Stimulated activated CD4-positive, alpha-beta T cell treated with anti-CD3 and anti-CD28 coated beads, Interleukin-1b, Interleukin-23, amount 100 ng/mL, for 24 hours (primary cell): ENCODE data around the gene WDR73.

Experiments used
- DNase-seq, 4 experiments: peaks; one replicate each; pipeline ENCODE4 v3.0.0-alpha.2; 2020; ENCODE audit warnings: low read depth in 4 of 4, low spot score in 1 of 4

WDR73 gene

GRCh38 chr15:84620626-84621025 lies 33.5 kb downstream of the WDR73 start:
- no peak for DNase-seq

- no peak for DNase-seq
Observed at GRCh38 chr15:84616235-84616634, 37.8 kb downstream of the WDR73 start.

DNA sequence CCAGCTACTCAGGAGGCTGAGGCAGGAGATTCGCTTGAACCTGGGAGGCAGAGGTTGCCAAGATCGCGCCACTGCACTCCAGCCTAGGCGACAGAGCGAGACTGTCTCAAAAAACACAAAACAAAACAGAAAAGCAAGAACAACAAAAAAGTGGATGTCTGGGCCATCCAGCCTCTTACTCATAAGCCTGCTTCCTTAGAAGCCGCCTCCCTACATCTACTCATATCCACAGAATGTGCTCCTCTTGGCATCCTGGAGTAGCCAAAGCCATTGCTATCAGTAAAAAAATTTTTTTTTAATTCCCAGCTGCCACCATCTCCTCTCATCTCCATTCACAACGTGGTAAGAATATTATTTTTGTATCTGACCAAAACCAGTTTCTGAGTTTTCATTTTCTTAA lies 42.5 kb downstream of the WDR73 start:
- DNase-seq: no peak

DNA sequence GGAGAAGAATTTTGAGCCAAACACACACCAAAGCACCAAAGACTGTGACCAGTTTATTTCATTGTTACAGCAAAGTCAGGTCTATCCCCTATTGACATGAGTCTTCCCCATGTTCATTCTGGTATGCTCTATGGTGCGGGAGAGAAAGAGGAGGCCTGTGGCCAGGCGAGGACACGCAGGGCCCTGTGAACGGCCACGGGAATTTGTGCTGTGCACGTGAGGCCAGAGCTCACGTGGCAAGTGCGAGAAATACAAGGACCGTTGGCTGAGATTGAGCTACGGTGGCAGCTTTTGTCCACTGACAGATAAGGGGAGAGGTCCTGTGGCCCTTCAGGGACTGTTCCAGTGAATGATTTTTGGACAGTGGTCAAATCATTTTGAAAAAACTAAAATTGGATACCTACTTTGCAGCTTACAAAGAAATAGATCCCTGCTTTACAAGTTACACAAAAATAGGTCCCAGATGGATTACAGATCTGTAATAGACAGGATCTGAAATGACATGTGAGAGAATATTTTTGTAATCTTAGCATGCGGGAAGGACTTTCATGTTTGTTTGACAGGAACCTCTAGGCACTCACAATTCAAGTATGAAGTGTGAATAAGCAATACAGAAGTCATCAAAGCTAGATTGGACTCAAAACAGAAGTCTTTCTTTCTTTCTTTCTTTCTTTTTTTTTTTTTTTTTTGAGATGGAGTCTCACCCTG lies 44.1 kb downstream of the WDR73 start:
- DNase-seq: no peak

GRCh38 chr15:84608707-84609284 lies 45.3 kb downstream of the WDR73 start:
- no peak for DNase-seq

GRCh38 chr15:84606653-84607120 lies 47.4 kb downstream of the WDR73 start:
- no peak for DNase-seq

DNA sequence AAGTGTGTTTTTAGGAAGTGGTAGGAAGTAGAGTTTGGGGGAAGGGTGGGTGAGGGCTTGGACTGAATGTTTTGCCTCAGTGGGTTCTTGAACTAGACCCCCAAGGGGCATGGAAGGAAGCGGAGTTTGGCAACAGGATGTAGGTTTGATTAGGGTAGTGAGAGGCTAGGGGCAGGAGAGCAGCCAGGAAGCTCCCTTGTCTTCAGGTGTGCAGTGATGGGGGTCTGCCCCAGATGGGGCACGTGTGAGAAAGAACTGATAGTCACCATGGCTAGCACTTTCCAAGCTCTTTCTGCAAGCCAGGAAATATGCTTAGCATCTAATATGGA lies 48.6 kb downstream of the WDR73 start:
- no peak for DNase-seq

- DNase-seq: peak in 2 of 4 experiments; percentile 28 to 44
Observed at GRCh38 chr15:84604826-84605553, 49.1 kb downstream of the WDR73 start.

GRCh38 chr15:84603630-84604379 lies 50.3 kb downstream of the WDR73 start:
- no peak for DNase-seq

GRCh38 chr15:84601555-84601838 lies 52.6 kb downstream of the WDR73 start:
- DNase-seq: no peak

DNA sequence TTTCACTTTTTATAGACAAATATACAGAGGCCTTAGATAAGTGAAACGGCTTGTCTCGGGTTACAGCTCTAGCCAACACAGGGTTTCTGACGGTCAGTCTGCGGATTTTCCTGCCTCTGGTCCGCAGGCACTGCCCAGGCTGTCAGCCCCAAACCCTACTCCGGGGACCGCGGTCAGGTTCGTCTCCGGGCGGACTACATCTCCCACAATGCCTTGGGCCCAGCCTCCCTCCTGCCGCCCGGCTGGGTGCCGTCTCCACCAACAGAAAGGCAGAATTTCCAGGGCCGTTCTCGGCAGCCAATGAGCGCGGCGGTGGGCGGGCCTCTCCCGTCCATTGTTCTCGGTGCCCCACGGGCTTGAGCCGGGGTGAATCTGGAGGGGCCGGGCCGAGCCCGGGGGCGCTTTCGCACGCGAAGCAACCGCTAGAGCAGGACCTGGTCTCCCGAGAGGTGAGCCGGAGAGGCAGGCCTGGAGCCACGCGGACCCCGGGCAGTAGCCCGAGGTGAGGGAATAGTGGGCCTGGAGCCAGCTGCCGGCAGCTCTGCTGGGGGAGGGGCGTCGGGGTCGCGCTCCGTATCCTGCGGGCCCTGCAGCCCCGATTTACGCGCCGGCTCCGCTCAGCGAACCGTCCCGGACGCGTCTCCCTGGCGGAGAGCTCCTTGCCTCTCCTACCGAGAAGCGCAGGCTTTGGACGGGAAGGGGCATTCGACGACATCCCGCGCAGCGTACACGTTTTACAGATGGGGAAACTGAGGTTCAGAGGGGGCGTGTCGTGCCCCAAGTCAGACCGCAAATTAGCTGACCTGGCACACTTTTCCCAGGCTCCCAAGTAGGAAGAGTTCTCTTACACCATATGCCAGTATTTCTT lies 53.2 kb downstream of the WDR73 start, which contains the start of gene ZSCAN2:
Gene ZSCAN2 (plus strand): TSS at position 323 of the 868 bp plus-strand sequence. CDS start 2,919 bp downstream, outside the sequence.
- peak; percentile 80 to 93 (median 91) for DNase-seq

GRCh38 chr15:84600331-84600686 lies 53.8 kb downstream of the WDR73 start:
- peak in 3 of 4 experiments; percentile 17 to 55 (median 41) for DNase-seq

DNA sequence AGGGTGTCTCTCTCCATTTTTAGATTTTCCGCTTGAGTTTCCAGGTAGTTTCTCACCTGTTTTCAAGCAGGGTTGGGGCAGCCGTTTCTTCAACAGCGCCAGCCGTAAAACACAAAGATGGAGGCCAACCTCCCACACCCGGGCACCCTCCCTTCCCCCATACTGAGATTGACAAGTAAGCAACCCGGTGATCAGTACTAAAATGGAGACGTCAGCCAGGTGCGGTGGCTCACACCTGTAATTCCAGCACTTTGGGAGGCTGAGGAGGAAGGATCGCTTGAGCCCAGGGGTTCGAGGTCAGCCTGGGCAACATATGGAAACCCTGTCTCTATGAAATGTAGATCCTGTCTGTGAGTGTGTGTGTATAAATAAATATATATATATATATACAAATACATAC lies 54.2 kb downstream of the WDR73 start:
- DNase-seq: no peak

GRCh38 chr15:84598993-84599392 lies 55.1 kb downstream of the WDR73 start:
- no peak for DNase-seq

DNA sequence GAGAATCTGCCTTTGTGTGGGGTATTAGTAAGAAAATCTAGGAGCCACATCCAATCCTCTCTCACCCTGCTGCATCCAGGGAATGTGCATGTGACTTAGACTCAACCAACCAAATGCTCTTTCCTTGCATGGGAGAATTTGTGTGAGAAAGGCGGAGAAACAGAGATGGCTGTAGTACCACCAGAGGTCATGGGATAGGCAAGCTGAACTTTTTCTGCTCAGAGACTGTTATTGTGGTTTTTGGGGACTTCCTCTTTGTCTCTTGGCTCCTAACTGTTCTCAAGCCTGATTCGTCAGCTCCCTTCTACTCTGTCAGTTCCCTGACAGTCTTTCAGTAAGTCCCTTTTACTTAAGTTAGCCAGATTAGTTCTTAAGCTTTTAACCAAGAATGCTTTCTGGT lies 55.8 kb downstream of the WDR73 start:
- DNase-seq: no peak

DNA sequence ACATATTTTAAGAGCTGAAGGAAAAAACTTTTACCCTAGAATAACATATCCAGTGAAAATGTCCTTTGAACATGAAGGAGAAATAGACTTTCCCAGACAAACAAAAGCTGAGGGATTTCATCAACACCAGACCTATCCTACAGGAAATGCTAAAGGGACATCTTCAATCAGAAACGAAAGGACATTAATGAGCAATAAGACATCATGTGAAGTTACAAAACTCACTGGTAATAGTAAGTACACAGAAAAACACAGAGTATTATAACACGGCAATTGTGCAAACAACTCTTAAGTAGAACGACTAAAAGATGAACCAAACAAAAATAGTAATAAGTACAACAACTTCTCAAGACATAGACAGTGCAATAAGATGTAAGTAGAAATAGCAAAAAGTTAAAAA lies 56.8 kb downstream of the WDR73 start:
- no peak for DNase-seq

- DNase-seq: no peak
Observed at GRCh38 chr15:84595660-84596059, 58.4 kb downstream of the WDR73 start.

DNA sequence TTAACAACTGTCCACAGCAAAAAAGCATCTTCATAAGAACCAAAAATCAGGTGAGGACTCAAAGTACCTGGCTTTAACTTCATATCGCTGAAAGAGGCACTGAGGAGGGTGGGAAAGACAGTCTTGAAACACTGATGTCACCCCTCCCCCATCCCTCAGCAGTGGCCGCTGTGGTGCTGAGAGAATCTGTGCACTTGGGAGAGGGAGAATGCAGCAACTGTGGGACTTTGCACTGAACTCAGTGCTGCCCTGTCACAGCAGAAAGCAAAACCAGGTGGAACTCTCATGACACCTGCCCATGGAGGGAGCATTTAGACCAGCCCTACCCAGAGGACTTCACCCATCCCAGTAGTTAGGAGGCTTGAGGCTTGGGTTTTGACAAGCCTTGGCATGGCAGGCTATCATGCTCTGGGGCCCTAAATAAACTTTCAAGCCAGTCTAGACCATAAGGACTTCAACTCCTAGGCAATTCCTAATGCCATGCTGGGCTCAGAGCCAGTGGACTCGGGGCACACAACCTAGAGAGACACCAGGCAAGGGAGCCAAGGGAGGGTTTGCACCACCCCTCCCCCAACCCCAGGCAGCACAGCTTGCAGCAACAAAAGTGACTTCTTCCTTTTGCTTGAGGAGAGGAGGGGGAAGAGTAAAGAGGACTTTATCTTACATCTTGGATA lies 59.3 kb downstream of the WDR73 start:
- DNase-seq: no peak

DNA sequence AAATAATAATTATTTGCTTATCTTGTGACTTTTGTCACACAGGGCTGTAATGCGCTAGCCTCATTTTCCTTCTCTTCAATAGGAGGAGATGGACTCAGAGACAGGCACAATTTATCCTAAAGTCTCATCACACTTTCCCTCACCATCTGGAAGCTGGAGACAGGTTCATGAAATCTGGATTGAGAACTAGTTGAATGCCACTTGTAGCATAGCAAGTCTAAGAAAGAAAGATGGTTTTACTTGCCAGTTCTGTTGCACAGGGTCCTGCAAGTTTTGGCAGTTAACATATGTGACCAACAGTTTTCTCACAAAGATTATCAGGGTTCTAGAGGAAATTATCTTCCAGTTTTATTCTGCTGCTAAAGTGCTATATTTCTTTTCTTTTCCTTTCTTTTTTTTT lies 62.3 kb downstream of the WDR73 start:
- no peak for DNase-seq

DNA sequence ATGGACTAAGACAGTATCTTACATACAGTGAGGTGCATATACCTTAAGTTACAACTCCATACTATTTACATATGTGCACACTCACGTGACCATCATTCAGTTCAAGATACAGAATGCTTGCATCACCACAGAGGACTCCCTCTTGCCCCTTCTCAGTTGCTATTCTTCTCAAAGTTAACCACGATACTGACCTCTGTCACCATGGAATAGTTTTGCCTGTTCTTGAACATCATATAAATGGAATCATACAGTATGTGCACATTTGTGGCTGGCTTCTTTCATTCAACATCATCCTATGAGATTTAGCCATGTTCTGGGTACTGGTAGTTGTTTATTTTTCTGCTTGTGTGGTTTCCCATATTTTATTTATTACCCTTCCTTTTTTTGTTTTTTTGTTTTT lies 63.7 kb downstream of the WDR73 start:
- no peak for DNase-seq
